CD8-positive, alpha-beta memory T cell (primary cell): ENCODE data around the gene RNU11. TPM values are rescaled to one million over a fixed set of nuclear protein-coding genes. Genes with fewer than 3 reads are reported as not detected.
"Not testable (repeated sequence)": the region's sequence is repeated elsewhere in the genome, so short reads cannot be mapped to it uniquely, and the experiment has no call there.

Source experiments
- CTCF ChIA-PET: fragments of 350-600 bp; sonication (Branson Sonifier 250); formaldehyde crosslinking; loops from one replicate; lab custom pipeline; 2021; ENCODE audit warnings: antibody characterized with exemption; lab: Charles Lee
- POLR2A ChIA-PET: fragments of 350-600 bp; sonication (Branson Sonifier 250); formaldehyde crosslinking; loops from one replicate; lab custom pipeline; 2021; ENCODE audit warnings: antibody characterized with exemption; lab: Charles Lee
- DNase-seq, 5 donors: peaks; one replicate each; pipeline versions ENCODE4 v3.0.0 to v3.0.0-alpha.2; 2020 to 2022; ENCODE audit warnings: mixed read lengths in 1 of 5
- H3K27ac ChIP-seq: one replicate; pipeline ENCODE4 v1.7.0; 2013; ENCODE audit warnings: low read depth, mild to moderate bottlenecking, low read length, moderate library complexity
- H3K27me3 ChIP-seq: 2 replicates; pipeline ENCODE4 v1.7.0; 2013; ENCODE audit warnings: low read length, mild to moderate bottlenecking; ENCODE audit not compliant: insufficient read depth, poor library complexity, severe bottlenecking
- H3K36me3 ChIP-seq: 2 replicates; pipeline ENCODE4 v1.7.0; 2013; ENCODE audit warnings: mild to moderate bottlenecking, low read length, moderate library complexity; ENCODE audit not compliant: insufficient read depth
- H3K4me1 ChIP-seq: 2 replicates; pipeline ENCODE4 v1.7.0; 2013; ENCODE audit warnings: mild to moderate bottlenecking, low read length, moderate library complexity; ENCODE audit not compliant: insufficient read depth
- H3K4me3 ChIP-seq: 2 replicates; pipeline ENCODE4 v1.7.0; 2013; ENCODE audit warnings: mild to moderate bottlenecking, low read length
- H3K9me3 ChIP-seq: 2 replicates; pipeline ENCODE4 v1.7.0; 2013; ENCODE audit warnings: mild to moderate bottlenecking, low read length
- H3K27ac Mint-ChIP-seq, 8 donors: one replicate each; pipeline ENCODE4 v1.8.0; 2020 to 2021; ENCODE audit warnings: mixed read lengths in 8 of 8, mild to moderate bottlenecking in 6 of 8, inconsistent platforms in 3 of 8, moderate library complexity in 3 of 8
- H3K27me3 Mint-ChIP-seq, 2 donors: one replicate each; pipeline ENCODE4 v1.8.0; 2020 to 2021; ENCODE audit warnings: mixed read lengths in 2 of 2, mild to moderate bottlenecking in 1 of 2, moderate library complexity in 1 of 2
- H3K36me3 Mint-ChIP-seq, 3 donors: one replicate each; pipeline ENCODE4 v1.8.0; 2020 to 2021; ENCODE audit warnings: mixed read lengths in 3 of 3, inconsistent platforms in 1 of 3, mild to moderate bottlenecking in 1 of 3
- H3K4me1 Mint-ChIP-seq, 3 donors: one replicate each; pipeline ENCODE4 v1.8.0; 2020 to 2021; ENCODE audit warnings: mixed read lengths in 3 of 3, inconsistent platforms in 1 of 3, mild to moderate bottlenecking in 1 of 3
- H3K4me3 Mint-ChIP-seq, 7 donors: one replicate each; pipeline ENCODE4 v1.8.0; 2020 to 2021; ENCODE audit warnings: mixed read lengths in 7 of 7, mild to moderate bottlenecking in 6 of 7, moderate library complexity in 4 of 7, inconsistent platforms in 2 of 7
- H3K9me3 Mint-ChIP-seq, 5 donors: one replicate each; pipeline ENCODE4 v1.8.0; 2020 to 2022; ENCODE audit warnings: mixed read lengths in 5 of 5, mild to moderate bottlenecking in 3 of 5, moderate library complexity in 2 of 5, inconsistent platforms in 1 of 5
- polyA plus RNA-seq: library from polyadenylated mRNA; unstranded; fragments of 300-500 nt; fragmentation: Illumina TruSeq; gene quantifications from one replicate; pipeline ENCODE4 v1.2.3, GENCODE V29; 2021
- total RNA-seq, 2 experiments: library from RNA; stranded (reverse); gene quantifications; one replicate each; pipeline ENCODE4 v1.2.3, GENCODE V29; 2021

The RNU11 gene
- total and polyA plus RNA-seq, 3 experiments from 2014 or later, result not detected

DNA sequence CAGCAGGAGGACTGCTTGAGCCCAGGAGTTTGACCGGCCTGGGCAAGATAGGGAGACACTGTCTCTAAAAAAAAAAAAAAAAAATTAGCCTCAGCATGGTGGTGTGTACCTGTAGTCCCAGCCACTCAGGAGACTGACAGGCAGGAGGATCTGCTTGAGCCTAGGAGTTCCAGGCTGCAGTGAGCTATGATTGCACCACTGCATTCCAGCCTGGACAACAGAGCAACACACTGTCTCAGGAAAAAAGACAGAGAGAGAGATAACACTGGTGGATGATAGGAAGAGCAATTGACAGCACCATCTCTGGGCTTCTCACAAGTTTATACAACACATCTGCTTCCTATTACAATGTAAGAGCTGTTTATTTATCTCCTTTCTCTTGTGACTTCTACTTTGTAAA, 2.4 kb upstream of the RNU11 start:
- Mint-ChIP-seq H3K4me1 (peaks cover 46 to 63% (median 56%) of the 10 kb centered on the region in 3 donors), H3K4me3 (peak overlapping the region in 2 of 7 donors; percentile 36 to 40), H3K27ac (peak overlapping the region in 4 of 8 donors; percentile 35 to 81 (median 72)), H3K36me3 (peaks cover 0 to 13% (median 0%) of the 10 kb centered on the region in 3 donors), H3K27me3 (peaks cover 0 to 10% of the 10 kb centered on the region in 2 donors), H3K9me3 (no peaks in the 10 kb centered on the region)
- Histone ChIP-seq H3K36me3 (no peaks in the 10 kb centered on the region), H3K27me3 (no peaks in the 10 kb centered on the region), H3K27ac (peak overlapping the region; percentile 18), H3K4me3 (no peak overlapping the region), H3K9me3 (no peaks in the 10 kb centered on the region), H3K4me1 (peaks cover 41% of the 10 kb centered on the region)
- ChIA-PET POLR2A (interaction anchor here (0.7 to 1.2 kb wide), 3 partner anchors 35 to 91 kb away, joined by 3 read pairs; partner anchors contain the start of gene YTHDF2), CTCF (interaction anchor here (1.5 to 4.0 kb wide), 2 partner anchors 22 to 91 kb away, joined by 6 to 31 read pairs; partner anchors contain the start of genes GMEB1 and YTHDF2)
- no peak for DNase-seq

DNA sequence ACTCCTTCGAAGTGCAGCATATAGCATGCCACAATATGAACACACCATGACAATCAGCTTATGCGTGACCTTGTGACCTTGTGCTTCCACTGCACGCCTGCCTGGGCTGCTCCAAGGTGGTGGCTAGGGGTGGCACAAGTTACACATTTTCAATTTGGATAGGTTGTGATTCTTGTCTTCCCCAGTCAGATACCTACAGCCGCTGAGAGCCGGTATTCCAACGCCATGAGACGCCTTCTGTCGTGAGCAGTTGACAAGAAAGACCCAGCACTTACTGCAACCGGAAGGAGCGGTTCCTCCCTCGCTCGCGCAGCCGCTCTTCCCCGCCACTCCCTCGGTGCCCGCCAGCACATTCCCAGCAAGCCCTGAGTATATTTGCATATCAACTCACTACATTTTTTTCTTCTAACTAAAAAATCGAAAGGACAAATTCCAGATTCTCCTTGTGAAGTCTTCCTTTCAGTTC, 359 bp upstream of the RNU11 start:
- Histone ChIP-seq H3K27me3 (no peaks in the 10 kb centered on the region), H3K36me3 (no peaks in the 10 kb centered on the region), H3K9me3 (no peaks in the 10 kb centered on the region), H3K4me1 (peaks cover 30% of the 10 kb centered on the region), H3K4me3 (peak overlapping the region; percentile 89), H3K27ac (peak overlapping the region; percentile 99)
- H3K4me3 Mint-ChIP-seq, result peak overlapping the region; percentile 79 to 92 (median 90)
- H3K27me3 Mint-ChIP-seq, result peaks cover 0 to 10% of the 10 kb centered on the region in 2 donors
- H3K4me1 Mint-ChIP-seq, result peaks cover 29 to 43% (median 37%) of the 10 kb centered on the region in 3 donors
- no peaks in the 10 kb centered on the region for H3K9me3 Mint-ChIP-seq
- ChIA-PET POLR2A (interaction anchor here (0.6 to 2.3 kb wide), 17 partner anchors 17 to 535 kb away, joined by 3 to 83 read pairs (median 4); partner anchors contain the start of genes GMEB1, MED18, SRSF4 and TRNAU1AP), CTCF (interaction anchor here (1.2 to 2.7 kb wide), 5 partner anchors 20 to 89 kb away, joined by 3 to 14 read pairs (median 7); partner anchors contain the start of genes GMEB1 and YTHDF2)
- peak overlapping the region; percentile 95 to 100 (median 99) for H3K27ac Mint-ChIP-seq
- peak; percentile 82 to 95 (median 94) for DNase-seq
- peaks cover 0 to 5% (median 0%) of the 10 kb centered on the region in 3 donors for H3K36me3 Mint-ChIP-seq

DNA sequence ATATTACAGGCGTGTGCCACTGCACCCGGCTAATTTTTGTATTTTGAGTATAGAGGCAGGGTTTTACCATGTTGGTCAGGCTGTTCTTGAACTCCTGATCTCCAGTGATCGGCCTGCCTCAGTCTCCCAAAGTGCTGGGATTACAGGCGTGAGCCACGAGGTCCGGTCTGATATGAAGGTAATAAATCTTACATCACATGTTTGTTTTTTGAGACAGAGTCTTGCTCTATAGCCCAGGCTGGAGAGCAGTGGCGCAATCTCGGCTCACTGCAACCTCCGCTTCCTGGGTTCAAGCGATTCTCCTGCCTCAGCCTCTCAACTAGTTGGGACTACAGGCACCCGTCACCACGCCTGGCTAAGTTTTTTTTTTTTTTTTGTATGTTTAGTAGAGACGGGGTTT, 4.7 kb downstream of the RNU11 start:
- DNase-seq, H3K36me3 ChIP-seq, H3K9me3 ChIP-seq, H3K27me3 ChIP-seq, H3K9me3 Mint-ChIP-seq, H3K4me1 ChIP-seq, H3K36me3 Mint-ChIP-seq, H3K27ac Mint-ChIP-seq, H3K27ac ChIP-seq, CTCF ChIA-PET, H3K27me3 Mint-ChIP-seq, H3K4me3 Mint-ChIP-seq, H3K4me3 ChIP-seq: not testable (repeated sequence)
- POLR2A ChIA-PET, result interaction anchor here (0.9 kb wide), 1 partner anchor 15 kb away, joined by 3 read pairs; the partner anchor contains the start of gene GMEB1
- peaks cover 9 to 13% (median 12%) of the 10 kb centered on the region in 3 donors for H3K4me1 Mint-ChIP-seq

DNA sequence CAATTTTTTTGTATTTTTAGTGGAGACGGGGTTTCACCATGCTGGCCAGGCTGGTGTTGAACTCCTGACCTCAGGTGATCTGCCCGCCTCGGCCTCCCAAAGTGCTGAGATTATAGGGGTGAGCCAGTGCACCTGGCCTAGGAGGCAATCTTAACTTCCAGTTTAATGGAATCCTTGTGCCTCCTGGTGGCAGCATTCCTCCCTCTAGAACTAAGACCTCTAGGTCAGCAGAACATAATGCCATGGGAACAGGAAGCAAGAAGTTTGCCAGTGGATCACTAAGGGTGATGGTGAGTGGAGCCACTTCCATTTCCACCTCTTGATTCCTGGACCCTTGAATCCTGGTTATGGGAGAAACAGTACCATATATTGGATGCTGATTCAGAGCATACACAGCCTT, 5.5 kb downstream of the RNU11 start:
- H3K4me3 Mint-ChIP-seq, H3K36me3 Mint-ChIP-seq, H3K27ac ChIP-seq, H3K4me3 ChIP-seq, H3K4me1 Mint-ChIP-seq, H3K4me1 ChIP-seq, H3K27me3 ChIP-seq, H3K9me3 Mint-ChIP-seq, H3K36me3 ChIP-seq, H3K27ac Mint-ChIP-seq, H3K9me3 ChIP-seq, H3K27me3 Mint-ChIP-seq, DNase-seq: not testable (repeated sequence)
- ChIA-PET CTCF (interaction anchor here (1.4 kb wide), 1 partner anchor 11 kb away, joined by 3 read pairs; no protein-coding TSS in a partner anchor), POLR2A (interaction anchor here (0.6 kb wide), 1 partner anchor 10 kb away, joined by 4 read pairs; no protein-coding TSS in a partner anchor)

DNA sequence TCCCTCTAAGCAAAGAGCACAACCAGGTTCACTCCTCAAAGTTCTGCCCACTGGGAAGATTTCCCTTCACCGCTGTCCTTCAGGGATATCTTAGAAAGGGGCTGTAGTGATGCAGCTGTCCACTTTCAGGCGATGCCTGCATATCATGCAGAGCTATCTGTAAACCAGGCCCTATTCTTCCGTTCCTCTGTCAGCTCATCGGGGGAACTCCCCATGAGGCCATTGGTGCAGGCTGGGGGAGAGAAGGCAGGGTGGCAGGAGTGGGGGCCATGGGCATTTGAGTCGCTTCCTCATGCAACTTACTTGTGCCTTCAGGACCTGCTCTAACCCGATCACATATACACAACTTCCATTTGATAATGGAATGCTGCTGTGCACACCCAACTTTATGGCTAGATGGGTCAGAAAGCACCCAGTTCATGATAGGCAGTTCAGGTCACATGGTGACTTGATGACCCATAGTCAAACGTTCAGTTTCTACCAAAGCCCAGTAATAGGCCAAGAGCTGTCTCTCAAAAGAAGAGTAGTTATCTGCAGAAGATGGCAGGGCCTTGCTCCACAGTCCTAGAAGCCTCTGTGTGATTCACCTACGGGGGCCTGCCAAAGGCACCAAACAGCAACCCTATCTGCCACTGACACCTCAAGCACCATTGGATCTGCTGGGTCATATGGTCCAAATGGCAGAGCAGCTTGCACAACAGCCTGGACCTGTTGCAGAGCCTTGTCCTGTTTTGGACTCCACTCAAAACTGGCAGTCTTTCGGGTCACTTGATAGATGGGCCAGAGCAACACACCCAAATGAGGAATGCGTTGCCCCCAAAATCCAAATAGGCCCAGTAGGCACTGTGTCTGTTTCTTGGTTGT, 7.3 kb downstream of the RNU11 start:
- H3K27ac ChIP-seq, H3K9me3 ChIP-seq, H3K36me3 ChIP-seq, H3K4me1 Mint-ChIP-seq, H3K4me1 ChIP-seq, H3K36me3 Mint-ChIP-seq, POLR2A ChIA-PET, DNase-seq, H3K4me3 ChIP-seq, H3K27me3 Mint-ChIP-seq, H3K9me3 Mint-ChIP-seq, H3K4me3 Mint-ChIP-seq, H3K27me3 ChIP-seq: not testable (repeated sequence)
- CTCF ChIA-PET, result interaction anchor here (0.9 kb wide), 1 partner anchor 15 kb away, joined by 3 read pairs; no protein-coding TSS in a partner anchor
- peak overlapping the region in 3 of 8 donors; percentile 22 to 80 (median 46) for H3K27ac Mint-ChIP-seq

DNA sequence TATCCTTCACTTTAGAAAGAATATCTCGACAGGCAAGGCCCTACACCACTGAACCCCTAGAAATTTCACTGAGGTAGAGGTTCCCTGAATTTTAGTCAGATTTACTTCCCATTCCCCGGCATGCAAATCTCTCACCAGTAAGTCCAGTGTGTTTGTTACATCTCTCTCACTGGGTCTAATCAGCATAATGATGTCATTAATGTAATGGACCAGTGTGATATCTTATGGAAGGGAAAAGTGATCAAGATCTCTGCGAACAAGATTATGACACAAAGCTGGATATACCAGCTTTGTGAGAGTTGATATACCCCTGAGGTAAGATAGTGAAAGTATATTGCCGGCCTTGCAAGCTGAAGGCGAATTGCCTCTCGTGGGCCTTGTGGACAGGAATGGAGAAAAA, 7.9 kb downstream of the RNU11 start:
- Histone ChIP-seq H3K27me3 (no peaks in the 10 kb centered on the region), H3K4me1 (no peaks in the 10 kb centered on the region), H3K4me3 (no peak overlapping the region), H3K36me3 (no peaks in the 10 kb centered on the region), H3K9me3 (no peaks in the 10 kb centered on the region), H3K27ac (no peak overlapping the region)
- DNase-seq, result no peak
- Mint-ChIP-seq H3K27me3 (no peaks in the 10 kb centered on the region), H3K9me3 (no peaks in the 10 kb centered on the region), H3K4me3 (no peak overlapping the region), H3K27ac (peak overlapping the region in 1 of 8 donors; percentile 46), H3K36me3 (no peaks in the 10 kb centered on the region), H3K4me1 (no peaks in the 10 kb centered on the region)
- POLR2A ChIA-PET, result no interaction called here
- CTCF ChIA-PET, result no interaction called here

DNA sequence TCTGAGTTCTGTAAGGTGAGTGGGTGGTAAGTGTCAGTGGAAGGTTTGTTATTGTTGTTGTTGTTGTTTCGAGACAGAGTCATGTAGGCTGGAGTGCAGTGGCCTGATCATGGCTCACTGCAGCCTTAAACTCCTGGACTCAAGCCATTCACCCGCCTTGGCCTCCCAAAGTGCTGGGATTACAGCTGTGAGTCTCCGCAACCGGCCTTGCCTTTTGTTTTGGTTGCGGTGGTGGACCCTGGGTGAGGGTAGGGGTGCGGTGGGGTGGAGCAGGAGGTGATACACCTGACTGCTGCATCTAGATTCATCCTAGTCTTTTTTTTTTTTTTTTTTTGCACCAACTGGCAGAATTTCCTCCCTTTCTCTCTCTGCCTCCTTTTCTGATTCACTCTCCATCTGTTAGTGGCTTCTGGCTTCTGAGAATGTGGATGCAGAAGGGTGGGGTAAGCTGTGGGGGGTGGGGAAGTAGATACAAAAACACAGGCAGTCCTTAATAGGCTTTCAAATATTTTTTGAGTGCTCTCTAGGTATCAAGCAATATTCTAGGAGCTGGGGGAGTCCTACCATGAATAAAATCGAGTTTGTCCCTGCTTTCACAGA, 15.6 kb downstream of the RNU11 start:
- Histone ChIP-seq H3K9me3 (no peaks in the 10 kb centered on the region), H3K27ac (no peak overlapping the region), H3K4me3 (no peak overlapping the region), H3K27me3 (no peaks in the 10 kb centered on the region), H3K36me3 (no peaks in the 10 kb centered on the region), H3K4me1 (peaks cover 5% of the 10 kb centered on the region)
- Mint-ChIP-seq H3K9me3 (no peaks in the 10 kb centered on the region), H3K36me3 (peaks cover 0 to 4% (median 0%) of the 10 kb centered on the region in 3 donors), H3K27me3 (no peaks in the 10 kb centered on the region), H3K4me3 (peak overlapping the region in 1 of 7 donors; percentile 48), H3K27ac (peak overlapping the region in 5 of 8 donors; percentile 17 to 72 (median 59)), H3K4me1 (peaks cover 7 to 15% (median 10%) of the 10 kb centered on the region in 3 donors)
- CTCF ChIA-PET, result interaction anchor here (1.2 kb wide), 2 partner anchors 21 to 72 kb away, joined by 3 to 5 read pairs; partner anchors contain the start of gene YTHDF2
- POLR2A ChIA-PET, result interaction anchor here (1.0 kb wide), 1 partner anchor 16 kb away, joined by 3 read pairs; the partner anchor contains the start of gene RNU11
- DNase-seq, result no peak
